Astrocyte (in vitro differentiated cells and primary cell): ENCODE measurements around the gene GRAP2. TPM values are rescaled to one million over a fixed set of nuclear protein-coding genes. Genes with fewer than 3 reads are reported as not detected.

ENCODE experiments used
- DNase-seq: peaks from one replicate; pipeline ENCODE4 v3.0.0-alpha.2; 2010; ENCODE audit warnings: low read depth
- FAIRE-seq: peaks from 2 replicates; lab custom pipeline; 2011; peaks lifted over from hg19 to GRCh38; lab: Jason Lieb, UNC
- H2AFZ ChIP-seq: 2 replicates; pipeline ENCODE4 v1.6.0; 2012; ENCODE audit warnings: low read depth, low read length, inconsistent platforms
- H3K27ac ChIP-seq: 2 replicates; pipeline ENCODE4 v1.5.1; 2011; ENCODE audit warnings: low read depth, low read length, inconsistent platforms
- H3K27me3 ChIP-seq: 2 replicates; pipeline ENCODE4 v1.6.0; 2011; ENCODE audit warnings: low read length, inconsistent platforms; ENCODE audit not compliant: insufficient read depth
- H3K36me3 ChIP-seq: 2 replicates; pipeline ENCODE4 v1.5.1; 2011; ENCODE audit warnings: low read length, inconsistent platforms; ENCODE audit not compliant: insufficient read depth
- H3K4me1 ChIP-seq: 2 replicates; pipeline ENCODE4 v1.5.1; 2011; ENCODE audit warnings: low read length, inconsistent platforms; ENCODE audit not compliant: insufficient read depth
- H3K4me2 ChIP-seq: 2 replicates; pipeline ENCODE4 v1.6.0; 2012; ENCODE audit warnings: low read length, inconsistent platforms
- H3K4me3 ChIP-seq: 2 replicates; pipeline ENCODE4 v1.5.1; 2011; ENCODE audit warnings: low read depth, mild to moderate bottlenecking, low read length, inconsistent platforms; ENCODE audit not compliant: insufficient read depth
- H3K79me2 ChIP-seq: 2 replicates; pipeline ENCODE4 v1.6.0; 2012; ENCODE audit warnings: mild to moderate bottlenecking, low read length, inconsistent platforms; ENCODE audit not compliant: insufficient read depth
- H3K9ac ChIP-seq: 2 replicates; pipeline ENCODE4 v1.6.0; 2012; ENCODE audit warnings: mild to moderate bottlenecking, low read length, inconsistent platforms
- H3K9me3 ChIP-seq: 2 replicates; pipeline ENCODE4 v1.5.1; 2012; ENCODE audit warnings: low read depth, mild to moderate bottlenecking, low read length, inconsistent platforms; ENCODE audit not compliant: insufficient read depth
- H4K20me1 ChIP-seq: 2 replicates; pipeline ENCODE4 v1.6.0; 2012; ENCODE audit warnings: low read length, inconsistent platforms; ENCODE audit not compliant: insufficient read depth
- H3K27ac Mint-ChIP-seq: one replicate; pipeline ENCODE4 v1.8.0; 2021; ENCODE audit warnings: mild to moderate bottlenecking, mixed read lengths; ENCODE audit not compliant: unreplicated experiment
- H3K27me3 Mint-ChIP-seq: one replicate; pipeline ENCODE4 v1.8.0; 2021; ENCODE audit warnings: low read depth, mixed read lengths; ENCODE audit not compliant: unreplicated experiment
- H3K36me3 Mint-ChIP-seq: one replicate; pipeline ENCODE4 v1.8.0; 2021; ENCODE audit warnings: low read depth, mixed read lengths; ENCODE audit not compliant: unreplicated experiment
- H3K4me1 Mint-ChIP-seq: one replicate; pipeline ENCODE4 v1.8.0; 2021; ENCODE audit warnings: low read depth, mixed read lengths; ENCODE audit not compliant: unreplicated experiment
- H3K4me3 Mint-ChIP-seq: one replicate; pipeline ENCODE4 v1.8.0; 2021; ENCODE audit warnings: mild to moderate bottlenecking, moderate library complexity, mixed read lengths; ENCODE audit not compliant: unreplicated experiment
- H3K9me3 Mint-ChIP-seq: one replicate; pipeline ENCODE4 v1.8.0; 2021; ENCODE audit warnings: mild to moderate bottlenecking, mixed read lengths; ENCODE audit not compliant: unreplicated experiment
- EZH2 ChIP-seq: IDR thresholded peaks from 2 replicates; pipeline ENCODE4 v1.6.1; 2012; ENCODE audit warnings: mild to moderate bottlenecking, low read length, inconsistent platforms; ENCODE audit not compliant: insufficient read depth
- total RNA-seq: library from RNA; stranded (reverse); gene quantifications from 2 replicates; pipeline ENCODE4 v1.2.1, GENCODE V29; 2021
- TF ChIP-seq, protein P1 (sequence below): IDR thresholded peaks from 2 replicates; pipeline ENCODE4 v1.5.1; 2011; ENCODE audit warnings: low read depth, mild to moderate bottlenecking, inconsistent platforms, low read length, moderate library complexity; ENCODE audit not compliant: insufficient read depth

GRAP2 gene
- total RNA-seq, 1 donor from 2014 or later, result 0.23 TPM

DNA sequence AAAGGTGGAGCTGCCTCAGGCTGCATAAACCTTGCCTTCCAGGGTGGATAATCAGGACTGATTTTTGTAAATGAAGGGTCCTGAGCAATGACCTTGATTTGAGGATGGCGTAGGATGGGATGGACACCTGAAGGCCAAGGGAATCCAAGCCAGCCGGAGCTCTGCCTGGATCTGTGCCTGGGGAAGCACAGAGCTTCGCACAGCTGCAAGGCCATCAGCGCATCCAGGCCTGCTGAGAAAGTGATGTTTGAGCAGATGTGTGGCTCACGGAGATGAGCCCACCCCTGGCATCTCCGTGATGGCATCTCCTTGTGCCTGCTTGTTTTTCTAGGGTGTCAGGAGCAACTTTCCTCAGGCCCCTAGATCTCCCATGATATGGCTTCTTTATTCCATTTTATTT lies 117.2 kb downstream of the GRAP2 start:
- TF ChIP-seq, protein P1, sequence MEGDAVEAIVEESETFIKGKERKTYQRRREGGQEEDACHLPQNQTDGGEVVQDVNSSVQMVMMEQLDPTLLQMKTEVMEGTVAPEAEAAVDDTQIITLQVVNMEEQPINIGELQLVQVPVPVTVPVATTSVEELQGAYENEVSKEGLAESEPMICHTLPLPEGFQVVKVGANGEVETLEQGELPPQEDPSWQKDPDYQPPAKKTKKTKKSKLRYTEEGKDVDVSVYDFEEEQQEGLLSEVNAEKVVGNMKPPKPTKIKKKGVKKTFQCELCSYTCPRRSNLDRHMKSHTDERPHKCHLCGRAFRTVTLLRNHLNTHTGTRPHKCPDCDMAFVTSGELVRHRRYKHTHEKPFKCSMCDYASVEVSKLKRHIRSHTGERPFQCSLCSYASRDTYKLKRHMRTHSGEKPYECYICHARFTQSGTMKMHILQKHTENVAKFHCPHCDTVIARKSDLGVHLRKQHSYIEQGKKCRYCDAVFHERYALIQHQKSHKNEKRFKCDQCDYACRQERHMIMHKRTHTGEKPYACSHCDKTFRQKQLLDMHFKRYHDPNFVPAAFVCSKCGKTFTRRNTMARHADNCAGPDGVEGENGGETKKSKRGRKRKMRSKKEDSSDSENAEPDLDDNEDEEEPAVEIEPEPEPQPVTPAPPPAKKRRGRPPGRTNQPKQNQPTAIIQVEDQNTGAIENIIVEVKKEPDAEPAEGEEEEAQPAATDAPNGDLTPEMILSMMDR, result no peak
- TF ChIP-seq EZH2, result no peak
- Histone ChIP-seq H3K4me3 (no peak overlapping the region), H3K9me3 (no peaks in the 10 kb centered on the region), H3K36me3 (no peaks in the 10 kb centered on the region), H3K4me2 (no peak overlapping the region), H3K27me3 (peaks cover 2% of the 10 kb centered on the region), H3K9ac (no peak overlapping the region), H4K20me1 (no peaks in the 10 kb centered on the region), H3K4me1 (no peaks in the 10 kb centered on the region), H2AFZ (no peak overlapping the region), H3K27ac (no peak overlapping the region), H3K79me2 (no peaks in the 10 kb centered on the region)
- Mint-ChIP-seq H3K9me3 (no peaks in the 10 kb centered on the region), H3K4me3 (no peak overlapping the region), H3K4me1 (peaks cover 23% of the 10 kb centered on the region), H3K27me3 (peaks cover 10% of the 10 kb centered on the region), H3K27ac (no peak overlapping the region), H3K36me3 (no peaks in the 10 kb centered on the region)
- FAIRE-seq (no peak), DNase-seq (no peak)

DNA sequence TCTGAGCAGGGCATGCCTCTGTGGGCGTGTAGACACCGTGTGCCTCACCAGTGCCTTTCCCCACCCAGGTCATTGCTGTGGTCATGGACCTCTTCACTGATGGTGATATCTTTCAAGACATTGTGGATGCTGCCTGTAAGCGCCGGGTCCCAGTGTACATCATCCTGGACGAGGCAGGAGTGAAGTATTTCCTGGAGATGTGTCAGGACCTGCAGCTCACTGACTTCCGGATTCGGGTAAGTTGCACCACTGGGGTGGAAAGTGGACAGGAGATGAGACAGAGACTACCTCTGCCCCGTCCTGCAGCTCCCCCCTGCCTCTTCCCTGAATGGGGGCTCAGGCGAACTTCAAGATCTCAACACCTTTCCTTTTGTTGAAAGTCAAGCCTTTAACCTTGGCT lies 118.2 kb downstream of the GRAP2 start:
- peaks cover 2% of the 10 kb centered on the region for H3K27me3 ChIP-seq
- no peak overlapping the region for H3K9ac ChIP-seq
- H3K79me2 ChIP-seq, result no peaks in the 10 kb centered on the region
- Mint-ChIP-seq H3K36me3 (no peaks in the 10 kb centered on the region), H3K27ac (no peak overlapping the region), H3K4me1 (peaks cover 23% of the 10 kb centered on the region), H3K9me3 (no peaks in the 10 kb centered on the region), H3K4me3 (no peak overlapping the region), H3K27me3 (peaks cover 16% of the 10 kb centered on the region)
- H3K4me3 ChIP-seq, result no peak overlapping the region
- no peak overlapping the region for H3K27ac ChIP-seq
- TF ChIP-seq, protein P1, result no peak
- TF ChIP-seq EZH2, result no peak
- DNase-seq (no peak), FAIRE-seq (no peak)
- H3K4me1 ChIP-seq, result no peaks in the 10 kb centered on the region
- H2AFZ ChIP-seq, result no peak overlapping the region
- no peak overlapping the region for H3K4me2 ChIP-seq
- H3K9me3 ChIP-seq, result no peaks in the 10 kb centered on the region
- H4K20me1 ChIP-seq, result no peaks in the 10 kb centered on the region
- H3K36me3 ChIP-seq, result no peaks in the 10 kb centered on the region

DNA sequence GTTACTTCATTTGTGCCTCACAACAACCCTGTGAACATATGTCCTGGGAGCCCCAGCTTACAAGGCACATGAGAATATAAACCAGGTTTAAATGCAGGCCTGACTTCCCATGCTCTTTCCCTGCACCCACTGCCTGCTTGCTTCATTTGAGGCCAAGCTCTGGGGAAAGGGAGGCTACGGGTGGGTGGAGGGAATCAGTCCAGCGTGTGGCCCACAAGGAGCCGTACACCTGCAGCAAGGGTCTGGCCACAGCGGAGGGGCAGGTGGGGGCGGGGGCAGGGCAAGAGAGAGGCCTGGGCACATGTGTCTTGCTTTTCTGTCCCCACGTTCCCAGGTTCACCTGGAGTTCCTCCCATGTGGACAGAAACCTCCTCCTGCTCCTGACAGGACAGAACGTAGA lies 120.1 kb downstream of the GRAP2 start:
- H3K4me1 ChIP-seq, result no peaks in the 10 kb centered on the region
- H3K9me3 ChIP-seq, result no peaks in the 10 kb centered on the region
- FAIRE-seq (no peak), DNase-seq (no peak)
- H3K27me3 Mint-ChIP-seq, result peaks cover 16% of the 10 kb centered on the region
- H3K27ac ChIP-seq, result no peak overlapping the region
- no peak overlapping the region for H2AFZ ChIP-seq
- no peaks in the 10 kb centered on the region for H3K36me3 ChIP-seq
- no peak overlapping the region for H3K27ac Mint-ChIP-seq
- peaks cover 2% of the 10 kb centered on the region for H3K27me3 ChIP-seq
- no peak overlapping the region for H3K4me3 ChIP-seq
- H3K36me3 Mint-ChIP-seq, result peaks cover 2% of the 10 kb centered on the region
- H3K79me2 ChIP-seq, result no peaks in the 10 kb centered on the region
- no peaks in the 10 kb centered on the region for H4K20me1 ChIP-seq
- H3K9ac ChIP-seq, result no peak overlapping the region
- H3K9me3 Mint-ChIP-seq, result no peaks in the 10 kb centered on the region
- H3K4me2 ChIP-seq, result no peak overlapping the region
- peaks cover 8% of the 10 kb centered on the region for H3K4me1 Mint-ChIP-seq
- TF ChIP-seq, protein P1, result no peak
- TF ChIP-seq EZH2, result no peak
- no peak overlapping the region for H3K4me3 Mint-ChIP-seq
